Esophagus squamous epithelium (tissue), 4 donors: ENCODE measurements around the gene ZNF679.

ENCODE experiments used
- CTCF ChIP-seq, 6 experiments: fragments of 450-650 bp in 4 of 6; fragments of 200-600 bp in 2 of 6; sonication (generic) in 2 of 6; IDR thresholded peaks; one replicate each; pipeline ENCODE4 v1.5.1; 2016 to 2019; ENCODE audit warnings: antibody characterized with exemption in 6 of 6, mild to moderate bottlenecking in 4 of 6, moderate library complexity in 4 of 6
- POLR2A ChIP-seq, 4 donors: fragments of 450-650 bp; IDR thresholded peaks; one replicate each; pipeline ENCODE4 v1.6.1; 2017; ENCODE audit warnings: antibody characterized with exemption in 4 of 4, mild to moderate bottlenecking in 4 of 4, moderate library complexity in 3 of 4

GRCh38 chr7:64180989-64181388, 47.3 kb upstream of the ZNF679 start:
- TF ChIP-seq POLR2A (IDR thresholded peaks at IDR 0.05) (no peak), CTCF (IDR thresholded peaks at IDR 0.05) (no peak)
